Activated CD8-positive, alpha-beta T cell treated with anti-CD3 and anti-CD28 coated beads for 36 hours (primary cell): ENCODE data around the gene ACTA2. TPM values are rescaled to one million over a fixed set of nuclear protein-coding genes. Genes with fewer than 3 reads are reported as not detected.

Experiments
- ATAC-seq: fragments of 200-7000 bp; cut with Tn5 transposase; one replicate; pipeline ENCODE4 v1.10.0; 2021; ENCODE audit warnings: mild to moderate bottlenecking, moderate library complexity
- CTCF ChIA-PET: fragments of 350-600 bp; sonication (Branson Sonifier 250); formaldehyde crosslinking; loops from one replicate; lab custom pipeline; 2021; ENCODE audit warnings: antibody characterized with exemption; lab: Charles Lee
- POLR2A ChIA-PET: fragments of 350-600 bp; sonication (Branson Sonifier 250); formaldehyde crosslinking; loops from one replicate; lab custom pipeline; 2021; ENCODE audit warnings: antibody characterized with exemption; lab: Charles Lee
- DNase-seq: peaks from one replicate; pipeline ENCODE4 v3.0.0-alpha.2; 2020
- H3K27ac Mint-ChIP-seq: one replicate; pipeline ENCODE4 v1.8.0; 2021; ENCODE audit warnings: mild to moderate bottlenecking, mixed read lengths
- H3K27me3 Mint-ChIP-seq: one replicate; pipeline ENCODE4 v1.8.0; 2021; ENCODE audit warnings: mixed read lengths
- H3K36me3 Mint-ChIP-seq: one replicate; pipeline ENCODE4 v1.8.0; 2021; ENCODE audit warnings: low read depth, mixed read lengths
- H3K4me1 Mint-ChIP-seq: one replicate; pipeline ENCODE4 v1.8.0; 2021; ENCODE audit warnings: low read depth, mixed read lengths
- H3K4me3 Mint-ChIP-seq: one replicate; pipeline ENCODE4 v1.8.0; 2021; ENCODE audit warnings: mild to moderate bottlenecking, moderate library complexity, mixed read lengths
- H3K9me3 Mint-ChIP-seq: one replicate; pipeline ENCODE4 v1.8.0; 2021; ENCODE audit warnings: mixed read lengths
- CTCF ChIP-seq: fragments of 200-600 bp; IDR thresholded peaks from one replicate; pipeline ENCODE4 v1.8.0; 2022; ENCODE audit warnings: antibody characterized with exemption, mild to moderate bottlenecking
- intact Hi-C: fragments of 100-400 bp; cut with micrococcal nuclease; formaldehyde crosslinking; loops from one replicate; pipeline ENCODE4 v1.10.0; 2022
- total RNA-seq, 2 experiments: library from RNA; stranded (reverse); gene quantifications; one replicate each; pipeline ENCODE4 v1.2.3, GENCODE V29; 2021

ACTA2 gene
- total RNA-seq, 2 experiments from 2014 or later: 13.3 to 14.9 TPM

GRCh38 chr10:88903715-88904114 is 48.9 kb downstream of the ACTA2 start:
- ATAC-seq: no peak
- no peaks in the 10 kb centered on the region for H3K9me3 Mint-ChIP-seq
- DNase-seq: no peak
- H3K27me3 Mint-ChIP-seq: no peaks in the 10 kb centered on the region
- H3K4me3 Mint-ChIP-seq: no peak overlapping the region
- H3K27ac Mint-ChIP-seq: peak overlapping the region; percentile 61
- H3K36me3 Mint-ChIP-seq: peaks cover 65% of the 10 kb centered on the region
- intact Hi-C loops: no loop called here
- peaks cover 62% of the 10 kb centered on the region for H3K4me1 Mint-ChIP-seq
- CTCF ChIA-PET: interaction anchor here (1.4 to 5.2 kb wide), 2 partner anchors 29 to 68 kb away, joined by 3 to 40 read pairs; no protein-coding TSS in a partner anchor
- no peak for TF ChIP-seq CTCF
- POLR2A ChIA-PET: no interaction called here

DNA sequence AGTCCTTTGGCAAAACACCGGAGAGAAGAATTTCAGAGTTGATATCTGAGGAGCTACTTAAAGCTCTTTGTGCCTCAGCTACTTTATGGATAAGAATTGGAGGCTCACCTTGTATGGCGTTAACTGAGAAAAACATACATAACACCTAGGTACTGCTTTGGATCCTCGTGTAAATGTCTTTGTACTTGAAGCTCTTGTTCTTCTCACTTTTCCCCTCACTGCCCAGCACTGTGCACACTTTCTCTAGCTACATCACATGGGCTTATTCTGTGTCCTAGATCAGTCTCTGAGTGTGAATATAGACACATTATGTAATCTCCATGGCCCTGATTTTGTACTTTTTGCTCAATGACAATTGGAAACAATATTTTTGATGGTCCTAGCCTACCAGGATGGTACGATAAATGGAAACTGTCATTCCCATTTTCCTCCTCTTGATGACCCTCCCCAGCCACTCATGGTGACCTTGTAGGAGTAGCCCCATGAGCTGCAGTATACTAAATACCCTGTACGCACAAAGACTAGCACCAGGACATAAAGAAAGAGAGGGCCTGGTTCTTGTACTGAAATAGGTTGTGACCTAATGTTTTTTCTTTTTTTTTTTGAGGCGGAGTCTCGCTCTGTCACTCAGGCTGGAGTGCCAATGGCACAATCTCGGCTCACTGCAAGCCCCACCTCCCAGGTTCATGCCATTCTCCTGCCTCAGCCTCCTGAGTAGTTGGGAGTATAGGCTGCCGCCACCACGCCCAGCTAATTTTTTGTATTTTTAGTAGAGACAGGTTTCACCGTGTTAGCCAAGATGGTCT is 50.4 kb downstream of the ACTA2 start:
- Mint-ChIP-seq H3K9me3 (no peaks in the 10 kb centered on the region), H3K4me1 (peaks cover 59% of the 10 kb centered on the region), H3K4me3 (peak overlapping the region; percentile 53), H3K27ac (peak overlapping the region; percentile 96), H3K36me3 (peaks cover 61% of the 10 kb centered on the region), H3K27me3 (no peaks in the 10 kb centered on the region)
- intact Hi-C loops: no loop called here
- DNase-seq (peak; percentile 28), ATAC-seq (peak; percentile 37)
- TF ChIP-seq CTCF: no peak
- ChIA-PET CTCF (interaction anchor here (0.9 to 5.2 kb wide), 8 partner anchors 10 to 67 kb away, joined by 3 to 40 read pairs (median 8); partner anchors contain the start of gene STAMBPL1), POLR2A (interaction anchor here (0.8 to 3.2 kb wide), 5 partner anchors 17 to 89 kb away, joined by 3 to 15 read pairs (median 7); partner anchors contain the start of genes FAS and STAMBPL1)

- intact Hi-C loops: no loop called here
- TF ChIP-seq CTCF: no peak
- ChIA-PET POLR2A (interaction anchor here (0.8 to 3.2 kb wide), 8 partner anchors 13 to 89 kb away, joined by 3 to 15 read pairs (median 5); partner anchors contain the start of genes FAS and STAMBPL1), CTCF (interaction anchor here (0.9 to 5.2 kb wide), 11 partner anchors 10 to 173 kb away, joined by 3 to 40 read pairs (median 8); partner anchors contain the start of gene STAMBPL1)
- H3K4me1 Mint-ChIP-seq: peaks cover 63% of the 10 kb centered on the region
- no peaks in the 10 kb centered on the region for H3K9me3 Mint-ChIP-seq
- peak overlapping the region; percentile 53 for H3K4me3 Mint-ChIP-seq
- no peaks in the 10 kb centered on the region for H3K27me3 Mint-ChIP-seq
- ATAC-seq (peak; percentile 56), DNase-seq (no peak)
- peaks cover 62% of the 10 kb centered on the region for H3K36me3 Mint-ChIP-seq
- H3K27ac Mint-ChIP-seq: peak overlapping the region; percentile 96
Observed at GRCh38 chr10:88901206-88901983, 51.2 kb downstream of the ACTA2 start.

DNA sequence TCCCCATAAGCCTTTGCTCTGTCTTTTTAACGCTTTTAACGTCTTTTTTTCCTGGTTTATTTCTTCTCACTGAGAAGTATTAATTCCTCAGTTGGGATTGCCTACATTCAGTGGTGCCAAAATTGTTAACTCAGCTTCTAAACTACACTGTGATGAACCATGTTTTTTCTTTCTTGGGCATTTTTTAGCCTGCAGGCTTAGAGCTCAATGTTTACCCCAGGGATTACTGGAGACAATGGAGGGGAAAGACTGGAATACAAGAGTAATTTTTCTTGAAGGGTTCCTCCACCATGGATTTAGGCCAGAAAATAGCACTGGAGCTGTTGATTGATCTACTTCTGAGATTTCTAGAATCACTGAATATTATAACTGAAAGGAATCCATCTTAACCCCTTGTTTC is 52.7 kb downstream of the ACTA2 start:
- peaks cover 76% of the 10 kb centered on the region for H3K4me1 Mint-ChIP-seq
- ChIA-PET CTCF (interaction anchor here (1.2 to 5.2 kb wide), 6 partner anchors 13 to 172 kb away, joined by 4 to 40 read pairs (median 12); partner anchors contain the start of gene STAMBPL1), POLR2A (interaction anchor here (1.1 to 3.2 kb wide), 6 partner anchors 10 to 91 kb away, joined by 4 to 15 read pairs (median 6); partner anchors contain the start of genes FAS and STAMBPL1)
- H3K4me3 Mint-ChIP-seq: no peak overlapping the region
- no peak for TF ChIP-seq CTCF
- H3K36me3 Mint-ChIP-seq: peaks cover 58% of the 10 kb centered on the region
- no peak for ATAC-seq
- intact Hi-C loops: loop anchor here (5.0 kb wide), 1 partner anchor 53 kb away; no protein-coding TSS in a partner anchor
- DNase-seq: no peak
- no peaks in the 10 kb centered on the region for H3K9me3 Mint-ChIP-seq
- no peaks in the 10 kb centered on the region for H3K27me3 Mint-ChIP-seq
- peak overlapping the region; percentile 96 for H3K27ac Mint-ChIP-seq
